SH-SY5Y (cell line): ENCODE results near the gene S100A4.

Source experiments
- GATA2 ChIP-seq: IDR thresholded peaks from 2 replicates; pipeline ENCODE4 v1.6.1; 2011; ENCODE audit warnings: mild to moderate bottlenecking, low read depth, low read length
- GATA3 ChIP-seq: IDR thresholded peaks from 2 replicates; pipeline ENCODE4 v1.6.1; 2011; ENCODE audit warnings: low read depth, mild to moderate bottlenecking, low read length, moderate library complexity

S100A4 gene

DNA sequence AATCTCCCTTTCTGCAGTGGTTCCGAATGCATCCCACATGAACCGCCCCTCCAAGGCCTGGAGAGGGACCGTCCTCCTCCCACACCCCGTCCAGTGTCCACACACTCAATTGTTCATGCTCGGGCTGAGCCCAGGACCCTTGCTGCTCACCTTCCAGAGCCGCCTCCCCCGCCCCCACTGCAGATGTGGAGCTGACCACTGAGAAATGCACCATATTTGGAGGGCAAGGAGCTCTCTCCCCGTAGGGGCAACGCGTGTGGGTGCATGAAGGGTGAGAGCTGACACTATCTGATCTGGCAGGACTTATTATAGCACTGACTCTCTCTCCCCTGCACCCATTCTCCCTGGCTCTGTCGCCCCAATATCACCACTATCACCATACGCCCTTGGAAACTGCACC is 7.5 kb upstream of the S100A4 start:
- no peak for TF ChIP-seq GATA3
- TF ChIP-seq GATA2: no peak

DNA sequence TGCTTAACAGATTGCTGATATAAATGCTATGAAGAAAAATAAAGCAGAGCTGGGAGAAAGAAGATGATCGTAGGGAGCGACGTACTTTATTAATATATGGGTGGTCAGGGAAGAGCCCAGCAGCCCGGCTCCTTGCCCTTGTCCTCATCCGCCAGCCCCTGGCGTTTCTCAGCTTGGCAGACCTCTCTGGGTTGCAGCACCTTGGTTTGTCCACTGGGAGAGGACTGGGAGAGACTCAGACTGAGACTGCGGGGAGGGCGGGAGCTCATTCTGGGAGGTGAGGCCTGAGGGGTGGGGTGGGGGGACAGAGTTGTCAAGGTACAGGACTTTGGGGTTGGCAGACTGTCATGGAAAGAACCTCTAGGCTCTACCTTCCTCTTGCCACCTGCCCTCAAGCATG is 6.7 kb upstream of the S100A4 start:
- no peak for TF ChIP-seq GATA3
- TF ChIP-seq GATA2: no peak

- TF ChIP-seq GATA3 (no peak), GATA2 (no peak)
Observed at GRCh38 chr1:153550827-153551500, 5.4 kb upstream of the S100A4 start.

DNA sequence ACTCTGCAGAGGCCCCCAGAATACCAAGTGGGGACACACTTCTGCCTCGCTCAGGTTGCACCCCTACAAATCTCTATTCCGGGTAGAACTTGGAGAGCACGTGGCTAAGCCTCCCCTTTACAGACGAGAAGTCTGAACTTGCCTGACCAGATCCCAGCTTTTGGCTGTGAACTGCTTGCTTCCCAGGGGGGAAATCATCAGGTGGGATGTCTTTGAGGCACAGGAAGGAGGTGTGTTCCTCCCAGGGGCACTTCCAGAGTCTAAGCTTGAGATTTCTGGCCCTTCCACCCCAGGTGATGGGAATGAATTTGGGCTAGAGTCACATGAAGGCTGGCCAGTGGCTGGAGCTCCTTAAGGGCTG is 4.8 kb upstream of the S100A4 start:
- no peak for TF ChIP-seq GATA2
- TF ChIP-seq GATA3: no peak

DNA sequence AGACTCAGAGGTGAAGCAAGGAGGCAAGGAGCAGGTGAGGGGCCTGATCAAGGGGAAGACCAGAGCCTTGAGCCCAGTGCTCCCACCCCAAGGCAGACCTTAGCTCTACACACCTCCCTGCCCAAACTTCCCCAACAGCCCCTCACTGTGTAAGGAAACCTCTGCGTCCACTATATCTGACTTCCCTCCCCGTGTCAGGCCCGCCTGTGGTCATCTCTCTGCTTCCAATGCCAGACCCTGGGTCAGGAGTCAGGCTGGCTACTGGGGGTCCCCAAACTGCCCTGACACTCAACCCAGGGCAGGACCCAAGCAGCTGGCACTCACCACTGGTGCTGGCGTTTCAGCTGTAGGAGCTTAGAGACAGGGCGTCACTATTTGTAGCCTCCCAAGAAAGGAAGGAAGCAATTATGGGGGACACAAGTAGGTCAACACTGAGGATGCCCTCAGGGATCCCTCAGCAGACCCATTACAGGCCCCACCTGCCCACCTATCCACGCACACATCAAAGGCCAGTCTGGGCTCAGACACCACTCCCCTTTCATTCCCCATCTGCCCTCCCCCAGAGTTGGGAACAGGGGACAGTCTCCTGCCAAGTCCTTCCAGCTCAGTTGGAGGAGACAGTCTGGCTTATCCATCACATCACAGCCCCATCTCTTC is 4.3 kb upstream of the S100A4 start:
- TF ChIP-seq GATA2 (no peak), GATA3 (no peak)

DNA sequence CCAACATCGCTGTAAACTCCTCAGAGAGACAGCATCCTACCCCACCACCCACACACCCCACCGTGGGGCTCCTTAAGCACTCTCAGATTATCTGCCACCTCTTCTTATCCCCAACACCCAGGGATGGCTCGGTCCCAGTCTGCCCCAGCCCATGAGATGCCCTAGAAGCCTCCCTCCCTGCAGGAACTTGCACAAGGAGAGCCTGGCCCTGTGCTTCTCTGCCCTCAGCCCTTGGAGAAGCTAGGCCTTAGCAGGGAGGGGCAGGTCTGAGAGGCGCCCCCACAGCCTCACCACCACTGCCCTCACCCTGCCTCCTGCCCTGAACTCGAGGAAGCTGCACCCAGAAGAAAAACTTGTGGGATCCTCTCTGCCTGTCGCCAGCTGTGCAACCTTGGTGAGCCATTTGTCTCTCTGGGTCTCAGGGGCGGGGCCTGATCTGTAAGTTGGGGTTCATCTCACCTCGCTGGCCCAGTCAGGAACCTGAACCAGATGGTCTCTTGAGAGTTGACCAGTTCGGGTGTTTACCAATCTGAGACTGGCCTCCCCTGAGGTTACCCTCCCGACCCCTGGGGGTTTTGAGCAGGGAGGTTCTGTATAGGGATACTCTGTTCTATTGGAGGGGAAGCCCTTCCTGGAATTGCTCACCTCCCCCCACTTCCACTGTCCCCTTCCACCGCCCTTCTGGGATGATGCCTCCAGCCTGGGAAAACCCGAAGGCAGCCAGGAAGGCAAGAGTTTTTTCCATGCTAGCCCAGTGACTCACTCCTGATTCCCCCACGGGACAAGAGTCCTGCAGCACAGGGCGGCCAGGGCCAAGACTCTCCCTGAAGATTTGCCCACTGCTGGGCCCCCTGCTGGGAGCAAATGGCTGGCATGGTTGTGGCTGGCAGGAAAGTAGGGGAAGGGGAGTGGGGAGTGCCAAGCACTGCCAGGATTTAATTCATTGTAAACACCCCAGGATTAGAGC is 3.4 kb upstream of the S100A4 start, which contains the start of gene S100A3:
Gene S100A3 (minus strand): TSS at position 537 of the 967 bp plus-strand sequence. CDS start 773 bp downstream, outside the sequence.
- TF ChIP-seq GATA3: no peak
- no peak for TF ChIP-seq GATA2

DNA sequence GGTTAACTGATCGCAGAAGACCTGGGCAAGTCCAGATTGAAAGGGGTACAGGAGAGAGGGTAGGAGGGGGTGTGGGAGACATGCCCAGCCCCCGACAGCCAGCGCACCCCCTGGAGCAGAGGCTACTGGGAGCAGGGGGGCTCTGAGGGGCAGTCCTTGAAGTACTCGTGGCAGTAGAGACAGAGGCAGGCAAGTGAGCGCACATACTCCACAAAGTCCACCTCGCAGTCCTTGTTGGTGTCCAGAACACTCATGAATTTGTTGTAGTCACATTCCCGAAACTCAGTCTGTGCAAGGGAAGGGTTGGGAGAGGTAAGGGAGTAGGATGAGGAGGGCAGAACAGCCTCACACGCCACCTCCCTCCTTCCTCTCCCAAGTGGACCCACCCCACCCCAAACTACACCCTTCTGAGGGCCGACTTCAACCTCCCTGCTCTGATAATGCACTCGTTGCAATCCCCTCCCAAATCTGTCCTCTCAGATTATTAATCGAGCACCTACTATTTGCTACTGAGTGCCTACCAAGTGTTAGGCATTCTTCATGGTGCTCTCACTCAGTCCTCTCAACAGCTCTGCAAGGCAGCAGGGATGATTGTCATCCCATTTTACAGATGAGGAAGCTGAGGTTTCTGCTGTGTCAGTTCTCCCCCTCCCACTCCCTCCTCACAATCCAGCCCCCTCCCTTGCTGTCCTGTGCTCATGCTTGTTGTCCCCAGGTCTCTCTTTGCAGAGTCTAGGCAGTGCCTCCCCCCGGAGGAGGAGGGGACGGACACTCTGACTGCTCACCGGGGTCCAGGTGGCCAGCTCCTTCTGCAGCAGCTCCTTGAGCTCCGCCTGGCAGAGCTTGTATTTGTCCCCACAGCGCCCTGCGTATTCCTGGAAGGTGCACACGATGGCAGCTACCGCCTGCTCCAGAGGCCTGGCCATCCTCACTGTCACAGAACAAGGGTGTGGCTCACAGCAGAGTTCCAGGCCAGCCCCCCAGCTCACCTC is 2.2 kb upstream of the S100A4 start:
- TF ChIP-seq GATA3 (no peak), GATA2 (no peak)

DNA sequence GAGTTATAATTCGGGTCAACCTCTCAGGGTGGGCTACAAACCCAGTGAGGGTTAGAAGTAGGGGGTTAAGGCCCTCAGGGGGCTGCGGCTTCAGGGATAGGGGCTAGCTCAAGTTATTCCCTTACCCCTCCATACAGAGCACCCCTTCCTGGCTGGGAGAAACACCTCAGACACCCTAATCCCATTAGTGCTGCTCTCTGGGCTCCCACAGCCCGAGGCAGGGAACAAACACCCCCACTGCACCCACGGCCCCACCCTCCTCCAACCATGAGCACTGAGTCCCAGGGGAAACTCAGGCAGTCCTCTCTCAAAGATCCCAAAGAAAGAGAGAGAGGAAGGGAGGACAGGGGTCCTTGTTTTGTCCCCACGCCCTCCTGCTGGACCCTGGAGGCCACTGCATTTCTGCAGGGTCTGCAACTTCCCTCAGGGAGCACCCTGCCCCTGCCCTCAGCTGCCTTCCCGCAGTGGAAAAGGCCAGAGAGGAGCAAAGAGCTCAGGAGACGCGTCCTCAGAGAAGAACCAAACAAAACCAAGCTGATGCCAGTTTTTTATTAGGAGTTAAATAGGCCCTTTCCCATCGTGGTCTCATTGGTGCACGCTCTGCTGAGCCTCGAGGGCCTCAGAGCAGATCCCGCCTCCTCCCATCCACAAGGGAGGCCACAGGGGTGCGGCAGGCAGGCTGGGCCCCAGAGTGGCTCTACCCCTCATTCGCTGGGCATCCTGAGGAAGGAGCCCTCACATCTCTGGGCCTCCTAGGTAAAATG is 1.4 kb upstream of the S100A4 start:
- TF ChIP-seq GATA2 (no peak), GATA3 (no peak)

GRCh38 chr1:153546371-153546770 is 765 bp upstream of the S100A4 start:
- TF ChIP-seq GATA3 (no peak), GATA2 (no peak)

DNA sequence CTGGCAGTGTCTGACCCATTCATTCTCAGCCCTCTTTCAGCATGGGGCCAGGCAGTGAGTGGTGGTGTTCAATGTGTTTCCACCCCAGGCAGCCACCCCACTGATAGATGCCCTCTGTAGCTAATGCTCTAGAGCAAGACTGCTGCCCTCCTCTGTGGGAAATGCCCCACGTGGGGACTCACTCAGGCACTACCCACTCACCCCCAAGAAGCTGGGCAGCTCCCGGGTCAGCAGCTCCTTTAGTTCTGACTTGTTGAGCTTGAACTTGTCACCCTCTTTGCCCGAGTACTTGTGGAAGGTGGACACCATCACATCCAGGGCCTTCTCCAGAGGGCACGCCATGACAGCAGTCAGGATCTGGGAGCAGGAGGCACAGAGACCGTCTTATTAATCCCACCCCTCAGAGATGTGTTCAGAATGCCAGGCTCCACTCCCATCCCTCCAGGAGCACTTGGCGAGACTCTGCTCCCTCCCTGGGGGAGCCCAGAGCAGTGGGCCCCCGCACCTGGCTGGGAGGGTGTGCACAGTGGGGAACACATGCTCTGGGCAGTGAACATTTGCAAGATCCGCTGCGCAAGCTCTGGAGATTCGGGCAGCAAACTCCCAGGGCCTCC is 1.0 kb downstream of the S100A4 start:
- TF ChIP-seq GATA3 (no peak), GATA2 (no peak)

- TF ChIP-seq GATA2 (no peak), GATA3 (no peak)
Observed at GRCh38 chr1:153543736-153544135, 1.9 kb downstream of the S100A4 start.
